Measurements from ENCODE around the gene CYP2B6.

CYP2B6 gene

GRCh38 chr19:41025411-41025810, 34.3 kb downstream of the CYP2B6 start:
- H3K4me3 ChIP-seq (ENCODE audit: low read length, poor library complexity, severe bottlenecking), result no peak overlapping the region
- H3K27me3 ChIP-seq (ENCODE audit: insufficient read depth, low read length, poor library complexity, severe bottlenecking), result no peaks in the 10 kb centered on the region
- H3F3A ChIP-seq (ENCODE audit: low read depth), result no peaks in the 10 kb centered on the region
- no peak overlapping the region for H2AFZ ChIP-seq (ENCODE audit: low read length)
- H3K9me2 ChIP-seq (replicated peaks; ENCODE audit: low read depth, low read length), result no peaks in the 10 kb centered on the region
- H4K20me1 ChIP-seq (ENCODE audit: insufficient read depth, low read length, poor library complexity, severe bottlenecking), result no peaks in the 10 kb centered on the region
- H3K9ac ChIP-seq (ENCODE audit: low read depth, low read length, poor library complexity, severe bottlenecking), result no peak overlapping the region
- no peaks in the 10 kb centered on the region for H3K79me2 ChIP-seq (ENCODE audit: insufficient read depth, low read length)
- no peaks in the 10 kb centered on the region for H3K36me3 ChIP-seq (ENCODE audit: insufficient read depth, low read length)
- no peaks in the 10 kb centered on the region; the same call in 1 of the 2 replicates for H3K9me3 ChIP-seq (ENCODE audit: insufficient read depth, low read depth, low read length)
- TF ChIP-seq EZH2phosphoT487 (IDR thresholded peaks at IDR 0.05; ENCODE audit: borderline replicate concordance) (no peak), CTCF (conservative IDR thresholded peaks at IDR 0.05; ENCODE audit: low read length) (no peak)
- no peaks in the 10 kb centered on the region for H3K4me1 ChIP-seq (ENCODE audit: insufficient read depth, low read length, poor library complexity, severe bottlenecking)
- no peak overlapping the region for H3K4me2 ChIP-seq (ENCODE audit: low read depth, low read length, poor library complexity, severe bottlenecking)

- Histone ChIP-seq H3F3A (ENCODE audit: low read depth) (no peaks in the 10 kb centered on the region), H3K4me2 (ENCODE audit: low read depth, low read length, poor library complexity, severe bottlenecking) (no peak overlapping the region), H3K4me1 (ENCODE audit: insufficient read depth, low read length, poor library complexity, severe bottlenecking) (no peaks in the 10 kb centered on the region), H3K9me2 (replicated peaks; ENCODE audit: low read depth, low read length) (no peaks in the 10 kb centered on the region), H3K4me3 (ENCODE audit: low read length, poor library complexity, severe bottlenecking) (no peak overlapping the region), H4K20me1 (ENCODE audit: insufficient read depth, low read length, poor library complexity, severe bottlenecking) (no peaks in the 10 kb centered on the region), H3K79me2 (ENCODE audit: insufficient read depth, low read length) (no peaks in the 10 kb centered on the region), H3K27me3 (ENCODE audit: insufficient read depth, low read length, poor library complexity, severe bottlenecking) (no peaks in the 10 kb centered on the region), H3K9ac (ENCODE audit: low read depth, low read length, poor library complexity, severe bottlenecking) (no peak overlapping the region), H3K36me3 (ENCODE audit: insufficient read depth, low read length) (no peaks in the 10 kb centered on the region), H3K9me3 (ENCODE audit: insufficient read depth, low read depth, low read length) (no peaks in the 10 kb centered on the region; the same call in 1 of the 2 replicates), H2AFZ (ENCODE audit: low read length) (no peak overlapping the region)
- no peak for TF ChIP-seq EZH2phosphoT487 (IDR thresholded peaks at IDR 0.05; ENCODE audit: borderline replicate concordance)
- no peak for TF ChIP-seq CTCF (conservative IDR thresholded peaks at IDR 0.05; ENCODE audit: low read length)
Measured at GRCh38 chr19:41025871-41026270, 34.8 kb downstream of the CYP2B6 start.

- Histone ChIP-seq H3K9me2 (replicated peaks; ENCODE audit: low read depth, low read length) (no peaks in the 10 kb centered on the region), H3K4me2 (ENCODE audit: low read depth, low read length, poor library complexity, severe bottlenecking) (no peak overlapping the region), H3F3A (ENCODE audit: low read depth) (no peaks in the 10 kb centered on the region), H2AFZ (ENCODE audit: low read length) (no peak overlapping the region), H4K20me1 (ENCODE audit: insufficient read depth, low read length, poor library complexity, severe bottlenecking) (no peaks in the 10 kb centered on the region), H3K27me3 (ENCODE audit: insufficient read depth, low read length, poor library complexity, severe bottlenecking) (no peaks in the 10 kb centered on the region), H3K9me3 (ENCODE audit: insufficient read depth, low read depth, low read length) (no peaks in the 10 kb centered on the region; the same call in 1 of the 2 replicates), H3K36me3 (ENCODE audit: insufficient read depth, low read length) (no peaks in the 10 kb centered on the region), H3K4me3 (ENCODE audit: low read length, poor library complexity, severe bottlenecking) (no peak overlapping the region), H3K79me2 (ENCODE audit: insufficient read depth, low read length) (no peaks in the 10 kb centered on the region), H3K4me1 (ENCODE audit: insufficient read depth, low read length, poor library complexity, severe bottlenecking) (no peaks in the 10 kb centered on the region), H3K9ac (ENCODE audit: low read depth, low read length, poor library complexity, severe bottlenecking) (no peak overlapping the region)
- TF ChIP-seq CTCF (conservative IDR thresholded peaks at IDR 0.05; ENCODE audit: low read length) (no peak), EZH2phosphoT487 (IDR thresholded peaks at IDR 0.05; ENCODE audit: borderline replicate concordance) (no peak)
Measured at GRCh38 chr19:41027273-41027967, 36.3 kb downstream of the CYP2B6 start.

All from Loucy (cell line).